ENCODE measurements around the gene SLC9A3. TPM values are rescaled to one million over a fixed set of nuclear protein-coding genes. Genes with fewer than 3 reads are reported as not detected.
A peak's percentile ranks its signal among the peaks of the same experiment; 100 is the strongest.

SLC9A3 gene
- total RNA-seq, 1 donor from 2014 or later, result 1.1 TPM

DNA sequence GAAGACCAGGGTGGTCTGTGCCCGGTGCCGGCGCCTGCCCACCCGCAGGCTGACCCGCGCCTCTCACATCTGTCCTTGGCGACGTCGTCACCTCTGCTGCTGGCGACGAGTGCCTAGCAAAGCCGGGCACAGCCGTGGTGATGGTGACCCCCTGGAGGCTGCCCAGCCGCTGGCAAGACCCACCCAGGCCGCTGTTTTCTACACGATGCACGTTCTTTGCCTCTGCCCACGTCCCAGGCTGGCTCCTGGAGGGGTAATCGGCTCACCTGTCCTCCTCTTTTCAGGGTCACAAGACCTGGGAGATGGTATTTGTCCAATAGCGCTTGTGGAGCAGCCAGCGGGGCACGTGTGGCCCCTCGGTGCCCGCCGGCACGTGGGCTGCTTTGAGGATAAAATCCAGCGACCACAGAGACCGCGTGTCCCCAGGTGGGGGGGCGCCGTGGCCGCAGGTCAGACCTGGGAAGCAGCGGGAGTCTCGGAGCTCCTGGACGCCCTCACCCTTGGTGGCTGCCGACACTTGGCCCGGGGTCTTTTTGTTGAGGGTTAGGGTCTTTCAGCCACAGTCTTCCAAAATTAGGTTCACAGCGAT, 29.5 kb downstream of the SLC9A3 start:
- peaks cover 44% of the 10 kb centered on the region for H3K27me3 ChIP-seq (ENCODE audit: low read depth)

DNA sequence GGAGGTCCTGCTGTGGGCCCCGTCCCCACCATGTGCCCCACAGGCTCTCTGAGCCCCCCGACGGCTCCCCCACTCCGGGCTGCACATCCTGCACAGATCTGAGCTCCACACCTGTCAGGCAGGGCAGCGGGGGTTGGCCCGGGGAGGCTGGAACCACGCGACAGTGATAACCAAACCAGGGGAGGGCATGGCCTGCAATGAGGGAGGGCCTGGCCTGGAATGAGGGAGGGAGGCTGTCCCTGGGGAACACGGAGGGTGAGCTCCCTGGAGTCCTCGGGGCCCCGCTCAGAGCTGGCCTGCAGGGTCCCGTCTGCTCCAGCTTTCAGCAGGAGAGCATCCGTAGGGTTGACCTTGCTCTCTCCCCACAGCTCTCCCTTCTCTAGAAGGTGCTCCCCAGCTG, 30.5 kb downstream of the SLC9A3 start:
- ATAC-seq, result peak in 1 of 2 donors; percentile 3
- no peak overlapping the region for H3K27ac ChIP-seq
- intact Hi-C loops (cut with DNase I), result no loop called here
- H3K9me3 ChIP-seq, result no peaks in the 10 kb centered on the region
- H3K36me3 ChIP-seq, result no peaks in the 10 kb centered on the region
- no peak overlapping the region for H3K4me3 ChIP-seq
- TF ChIP-seq, protein P1, sequence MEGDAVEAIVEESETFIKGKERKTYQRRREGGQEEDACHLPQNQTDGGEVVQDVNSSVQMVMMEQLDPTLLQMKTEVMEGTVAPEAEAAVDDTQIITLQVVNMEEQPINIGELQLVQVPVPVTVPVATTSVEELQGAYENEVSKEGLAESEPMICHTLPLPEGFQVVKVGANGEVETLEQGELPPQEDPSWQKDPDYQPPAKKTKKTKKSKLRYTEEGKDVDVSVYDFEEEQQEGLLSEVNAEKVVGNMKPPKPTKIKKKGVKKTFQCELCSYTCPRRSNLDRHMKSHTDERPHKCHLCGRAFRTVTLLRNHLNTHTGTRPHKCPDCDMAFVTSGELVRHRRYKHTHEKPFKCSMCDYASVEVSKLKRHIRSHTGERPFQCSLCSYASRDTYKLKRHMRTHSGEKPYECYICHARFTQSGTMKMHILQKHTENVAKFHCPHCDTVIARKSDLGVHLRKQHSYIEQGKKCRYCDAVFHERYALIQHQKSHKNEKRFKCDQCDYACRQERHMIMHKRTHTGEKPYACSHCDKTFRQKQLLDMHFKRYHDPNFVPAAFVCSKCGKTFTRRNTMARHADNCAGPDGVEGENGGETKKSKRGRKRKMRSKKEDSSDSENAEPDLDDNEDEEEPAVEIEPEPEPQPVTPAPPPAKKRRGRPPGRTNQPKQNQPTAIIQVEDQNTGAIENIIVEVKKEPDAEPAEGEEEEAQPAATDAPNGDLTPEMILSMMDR (IDR thresholded peaks at IDR 0.05), result no peak
- peaks cover 39% of the 10 kb centered on the region for H3K27me3 ChIP-seq (ENCODE audit: low read depth)
- peaks cover 4% of the 10 kb centered on the region for H3K4me1 ChIP-seq
- DNase-seq, result no peak

More for the DNA sequence above, 29.5 kb downstream of the SLC9A3 start:
- Histone ChIP-seq H3K27ac (no peak overlapping the region), H3K9me3 (no peaks in the 10 kb centered on the region), H3K36me3 (no peaks in the 10 kb centered on the region), H3K4me1 (peaks cover 4% of the 10 kb centered on the region), H3K4me3 (no peak overlapping the region)
- DNase-seq (no peak), ATAC-seq (no peak)
- intact Hi-C loops (cut with DNase I), result no loop called here
- TF ChIP-seq, protein P1 (IDR thresholded peaks at IDR 0.05), result no peak

DNA sequence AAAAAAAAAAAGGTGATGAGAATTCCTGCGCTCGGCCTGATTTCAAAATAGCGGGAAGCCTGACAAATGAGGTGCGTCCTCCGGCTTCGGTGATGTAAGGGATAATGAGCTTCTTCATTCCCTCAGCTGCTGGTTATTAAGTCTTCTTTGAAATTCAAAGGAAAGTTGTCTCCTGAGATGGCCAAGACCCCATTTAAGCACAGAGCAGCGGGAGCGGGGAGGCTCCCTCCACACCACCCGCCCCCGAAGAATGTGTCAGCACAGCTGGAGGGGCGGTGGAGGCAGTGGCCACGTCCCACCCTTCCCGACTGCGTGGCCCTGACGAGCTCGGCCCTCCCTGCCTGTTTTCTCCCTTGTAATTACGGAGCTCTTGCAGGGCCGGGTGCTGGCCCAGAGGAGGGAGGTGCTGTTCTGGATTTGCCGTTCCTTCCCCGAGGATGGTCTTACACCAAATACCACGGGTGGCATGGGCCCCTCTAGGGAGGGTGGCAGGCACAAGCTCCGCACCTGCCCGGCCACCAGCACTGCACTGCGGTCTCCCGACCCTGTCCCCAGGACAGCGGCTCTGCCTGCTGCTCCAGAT, 31.0 kb downstream of the SLC9A3 start:
- Histone ChIP-seq H3K4me3 (no peak overlapping the region), H3K27ac (no peak overlapping the region), H3K36me3 (no peaks in the 10 kb centered on the region), H3K9me3 (no peaks in the 10 kb centered on the region), H3K27me3 (ENCODE audit: low read depth) (peaks cover 36% of the 10 kb centered on the region), H3K4me1 (peaks cover 4% of the 10 kb centered on the region)
- DNase-seq (no peak), ATAC-seq (peak in 1 of 2 donors; percentile 13)
- intact Hi-C loops (cut with DNase I), result no loop called here
- TF ChIP-seq, protein P1 (IDR thresholded peaks at IDR 0.05), result no peak

DNA sequence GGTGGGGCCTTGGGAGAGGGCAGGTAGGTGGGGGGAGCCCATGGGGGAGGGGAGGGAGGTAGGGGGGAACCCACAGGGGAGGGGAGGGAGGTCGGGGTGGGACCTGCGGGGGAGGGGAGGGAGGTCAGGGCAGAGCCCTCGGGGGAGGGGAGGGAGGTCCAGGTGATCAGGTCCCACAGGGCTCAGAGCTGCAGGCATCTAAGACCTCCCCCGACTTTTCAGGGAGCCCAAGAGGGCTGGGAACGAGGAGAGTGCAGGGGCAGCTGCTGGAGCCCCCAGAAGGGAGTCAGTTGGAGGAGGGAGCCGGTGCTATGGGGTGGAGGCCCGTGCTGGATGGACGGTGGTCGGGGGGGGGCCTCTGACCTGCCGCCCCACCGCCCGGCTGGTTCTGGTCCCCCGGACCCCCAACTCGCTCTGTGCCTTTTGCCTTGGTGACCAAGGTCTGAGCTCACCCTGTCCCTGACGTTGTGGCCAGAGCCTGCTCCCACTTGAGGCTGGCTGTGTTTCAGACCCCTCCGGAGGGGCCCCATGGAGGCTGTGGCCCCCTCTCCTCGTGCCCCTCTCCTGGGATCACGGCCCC, 31.8 kb downstream of the SLC9A3 start:
- peaks cover 4% of the 10 kb centered on the region for H3K4me1 ChIP-seq
- no peaks in the 10 kb centered on the region for H3K9me3 ChIP-seq
- intact Hi-C loops (cut with DNase I), result no loop called here
- DNase-seq (no peak), ATAC-seq (no peak)
- H3K27me3 ChIP-seq (ENCODE audit: low read depth), result peaks cover 36% of the 10 kb centered on the region
- no peak overlapping the region for H3K4me3 ChIP-seq
- H3K36me3 ChIP-seq, result no peaks in the 10 kb centered on the region
- TF ChIP-seq, protein P1 (IDR thresholded peaks at IDR 0.05), result no peak
- H3K27ac ChIP-seq, result no peak overlapping the region

DNA sequence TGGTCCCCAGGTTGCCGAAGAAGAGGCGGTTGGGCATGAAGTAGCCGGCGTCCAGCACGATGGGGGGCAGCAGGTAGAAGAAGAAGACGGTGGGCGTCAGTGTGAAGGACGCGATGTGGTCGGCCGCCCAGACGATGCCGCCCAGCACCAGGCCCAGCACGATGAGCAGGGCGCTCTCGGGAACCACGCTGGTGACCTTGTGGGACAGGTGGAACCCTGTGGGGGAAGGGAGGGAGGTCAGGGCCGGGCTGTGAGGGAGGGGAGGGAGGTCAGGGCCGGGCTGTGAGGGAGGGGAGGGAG, 32.4 kb downstream of the SLC9A3 start:
- DNase-seq, result no peak
- no peaks in the 10 kb centered on the region for H3K9me3 ChIP-seq
- no peaks in the 10 kb centered on the region for H3K36me3 ChIP-seq
- intact Hi-C loops (cut with DNase I), result no loop called here
- TF ChIP-seq, protein P1 (IDR thresholded peaks at IDR 0.05), result no peak
- H3K27ac ChIP-seq, result no peak overlapping the region
- H3K4me3 ChIP-seq, result no peak overlapping the region
- no peak for ATAC-seq
- peaks cover 30% of the 10 kb centered on the region for H3K27me3 ChIP-seq (ENCODE audit: low read depth)
- peaks cover 4% of the 10 kb centered on the region for H3K4me1 ChIP-seq

Data from lower lobe of right lung (tissue), 2 donors.